Measurements from ENCODE around the gene SNTB2. TPM values are rescaled to one million over a fixed set of nuclear protein-coding genes. Genes with fewer than 3 reads are reported as not detected.

Gene SNTB2
- polyA plus RNA-seq, 1 of the 3 experiments (the other 2 are of a cell fraction) = 13.0 TPM

GRCh38 chr16:69351309-69352027 is 164.5 kb downstream of the SNTB2 start, which contains the start of gene TMED6:
Gene TMED6, minus strand, starts transcription at chr16:69351786. Its CDS starts 33 bp downstream, at chr16:69351753.
- Histone ChIP-seq H3K4me2 (no peak within 1 kb of the TSS), H3K79me2 (ENCODE audit: insufficient read depth) (no peaks in the 10 kb centered on the region), H3K9me3 (no peaks in the 10 kb centered on the region), H3K36me3 (replicated peaks in 1 of 2; ENCODE audit: control insufficient read depth in 1 of 2, insufficient read depth in 2 of 2, low read length in 1 of 2) (peaks cover 2 to 14% of the 10 kb centered on the region in 2 experiments), H3K27ac (ENCODE audit: low read depth in 2 of 2, low read length in 1 of 2) (no peak within 1 kb of the TSS), H3K4me3 (ENCODE audit: low read depth in 2 of 2, low read length in 1 of 2) (no peak within 1 kb of the TSS), H3K9ac (no peak within 1 kb of the TSS), H3K9me2 (no peaks in the 10 kb centered on the region), H3K27me3 (ENCODE audit: insufficient read depth) (no peaks in the 10 kb centered on the region), H3K4me1 (ENCODE audit: control insufficient read depth in 1 of 2, insufficient read depth in 2 of 2, low read depth in 1 of 2, low read length in 1 of 2) (peaks cover 0 to 2% of the 10 kb centered on the region in 2 experiments; a peak in 1 of 4 replicates), H3F3A (replicated peaks; ENCODE audit: insufficient read depth) (peaks cover 12% of the 10 kb centered on the region), H4K20me1 (ENCODE audit: insufficient read depth) (no peaks in the 10 kb centered on the region), H2AFZ (ENCODE audit: low read depth) (no peak within 1 kb of the TSS)
- CTCF ChIA-PET = interaction anchor here (2.0 kb wide), 1 partner anchor 11 kb away, joined by 6 read pairs; the partner anchor contains the start of gene NIP7
- WGBS (ENCODE audit: low lambda C conversion rate) = 96% methylated on average over 12 of the region's 12 CpGs
- TF ChIP-seq RXRA (IDR thresholded peaks at IDR 0.05; ENCODE audit: borderline replicate concordance, low read depth) (no peak), MEF2A (IDR thresholded peaks at IDR 0.05; ENCODE audit: borderline replicate concordance, low read depth) (no peak), FOXM1 (IDR thresholded peaks at IDR 0.05; ENCODE audit: low read depth) (no peak), ELF1 (IDR thresholded peaks at IDR 0.05) (no peak), IRF3 (IDR thresholded peaks at IDR 0.05; ENCODE audit: low read depth, low read length) (no peak), TCF12 (IDR thresholded peaks at IDR 0.05) (no peak), CHD2 (IDR thresholded peaks at IDR 0.05; ENCODE audit: low read length, partially characterized antibody) (no peak), MXI1 (IDR thresholded peaks at IDR 0.05; ENCODE audit: low read depth, low read length) (no peak), PBX3 (IDR thresholded peaks at IDR 0.05) (no peak), FOSL2 (IDR thresholded peaks at IDR 0.05; ENCODE audit: borderline replicate concordance, low read depth) (no peak)
- DNase-seq = no peak
- POLR2A ChIA-PET = no interaction called here

Small RNAs within 50 kb of the gene (small RNA-seq; reads per million reads assigned to genes)
- gene RF00019 (0 reads per million in 7 experiments), gene RNU6-22P (0.06 to 18.7 (median 0.53) reads per million in 7 experiments)

Other genes starting within 250 kb of the SNTB2 start
- gene HAS3, start 81.5 kb upstream of the SNTB2 start, polyA plus RNA-seq (2012; rRNA removed) = 38.7 and 52.4 TPM in 2 replicates
- 83.0 and 96.6 TPM in 2 replicates for gene CHTF8, start 54.6 kb upstream of the SNTB2 start, polyA plus RNA-seq (2012; rRNA removed)
- 66.5 and 91.7 TPM in 2 replicates for gene UTP4, start 54.5 kb upstream of the SNTB2 start, polyA plus RNA-seq (2012; rRNA removed)
- gene VPS4A, start 124.2 kb downstream of the SNTB2 start, polyA plus RNA-seq (2012; rRNA removed) = 18.4 and 20.8 TPM in 2 replicates
- gene PDF, start 143.4 kb downstream of the SNTB2 start, polyA plus RNA-seq (2012; rRNA removed) = 21.4 and 22.0 TPM in 2 replicates
- gene COG8, start 152.4 kb downstream of the SNTB2 start, polyA plus RNA-seq (2012; rRNA removed) = 30.2 and 37.2 TPM in 2 replicates
- 19.0 and 22.8 TPM in 2 replicates for gene NIP7, start 152.6 kb downstream of the SNTB2 start, polyA plus RNA-seq (2012; rRNA removed)
- gene TMED6, start 164.6 kb downstream of the SNTB2 start, polyA plus RNA-seq (2012; rRNA removed) = not detected in 2 replicates
- gene TERF2, start 198.8 kb downstream of the SNTB2 start, polyA plus RNA-seq (2012; rRNA removed) = 12.3 and 14.2 TPM in 2 replicates
- 64.4 and 86.1 TPM in 2 replicates for gene CYB5B, start 237.5 kb downstream of the SNTB2 start, polyA plus RNA-seq (2012; rRNA removed)

Measured in SK-N-SH (cell line).